GM06990 (cell line): ENCODE measurements around the gene HECW1.

ENCODE experiments used
- DNase-seq: peaks from one replicate; pipeline ENCODE4 v3.0.0-alpha.2; 2011; ENCODE audit not compliant: insufficient read length; ENCODE audit errors: extremely low read depth
- H3K27me3 ChIP-seq: replicated peaks from 2 replicates; pipeline ENCODE4 v1.6.0; 2011; ENCODE audit warnings: low read length; ENCODE audit not compliant: control insufficient read depth, insufficient read depth
- H3K36me3 ChIP-seq: 2 replicates; pipeline ENCODE4 v1.5.1; 2011; ENCODE audit warnings: low read length; ENCODE audit not compliant: control insufficient read depth, insufficient read depth
- H3K4me3 ChIP-seq: replicated peaks from 2 replicates; pipeline ENCODE4 v1.5.1; 2011; ENCODE audit warnings: low read depth, mild to moderate bottlenecking, control low read depth, low read length
- TF ChIP-seq, protein P1 (sequence below): IDR thresholded peaks from 2 replicates; pipeline ENCODE4 v1.5.1; 2011; ENCODE audit warnings: low read length, control low read depth, mild to moderate bottlenecking, inconsistent platforms; ENCODE audit not compliant: insufficient read depth, poor library complexity, severe bottlenecking

Gene HECW1

DNA sequence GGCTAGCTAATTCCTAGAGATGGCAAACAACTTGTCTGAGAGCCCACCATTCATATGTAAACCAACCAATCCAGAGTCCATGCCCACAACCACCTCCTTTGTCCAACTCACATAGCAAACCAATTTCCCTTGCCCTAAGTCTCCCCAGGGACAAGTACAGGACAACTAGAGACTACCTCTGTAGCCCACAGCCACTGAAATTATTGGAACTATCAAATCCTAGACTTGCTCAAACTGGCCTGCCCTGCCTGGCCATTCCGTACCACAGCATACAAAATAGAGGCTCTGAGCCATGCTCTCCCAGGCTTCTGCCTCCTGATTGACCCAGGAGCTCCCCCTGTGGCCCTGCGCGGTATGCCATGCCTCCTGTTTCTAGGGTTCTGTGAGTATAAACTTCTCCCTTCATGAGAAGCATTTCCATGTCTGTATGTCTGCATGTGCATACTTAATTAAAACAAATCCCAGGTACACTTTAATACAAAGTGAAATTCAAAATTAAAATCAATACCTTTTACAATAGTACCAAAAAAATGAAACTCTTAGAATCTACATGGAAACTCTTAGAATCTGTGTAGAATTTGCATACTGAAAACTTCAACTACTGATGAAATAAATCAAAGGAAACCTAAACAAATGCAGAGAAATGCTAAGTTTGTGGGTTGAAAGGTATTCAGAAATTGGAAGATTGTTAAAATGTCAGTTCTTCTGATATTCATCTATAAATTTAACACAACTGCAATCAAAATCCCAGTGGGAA, 4.0 kb upstream of the HECW1 start:
- TF ChIP-seq, protein P1, sequence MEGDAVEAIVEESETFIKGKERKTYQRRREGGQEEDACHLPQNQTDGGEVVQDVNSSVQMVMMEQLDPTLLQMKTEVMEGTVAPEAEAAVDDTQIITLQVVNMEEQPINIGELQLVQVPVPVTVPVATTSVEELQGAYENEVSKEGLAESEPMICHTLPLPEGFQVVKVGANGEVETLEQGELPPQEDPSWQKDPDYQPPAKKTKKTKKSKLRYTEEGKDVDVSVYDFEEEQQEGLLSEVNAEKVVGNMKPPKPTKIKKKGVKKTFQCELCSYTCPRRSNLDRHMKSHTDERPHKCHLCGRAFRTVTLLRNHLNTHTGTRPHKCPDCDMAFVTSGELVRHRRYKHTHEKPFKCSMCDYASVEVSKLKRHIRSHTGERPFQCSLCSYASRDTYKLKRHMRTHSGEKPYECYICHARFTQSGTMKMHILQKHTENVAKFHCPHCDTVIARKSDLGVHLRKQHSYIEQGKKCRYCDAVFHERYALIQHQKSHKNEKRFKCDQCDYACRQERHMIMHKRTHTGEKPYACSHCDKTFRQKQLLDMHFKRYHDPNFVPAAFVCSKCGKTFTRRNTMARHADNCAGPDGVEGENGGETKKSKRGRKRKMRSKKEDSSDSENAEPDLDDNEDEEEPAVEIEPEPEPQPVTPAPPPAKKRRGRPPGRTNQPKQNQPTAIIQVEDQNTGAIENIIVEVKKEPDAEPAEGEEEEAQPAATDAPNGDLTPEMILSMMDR = peak; percentile 97
- Histone ChIP-seq H3K36me3 (no peaks in the 10 kb centered on the region), H3K27me3 (no peaks in the 10 kb centered on the region; the same call in 1 of the 2 replicates), H3K4me3 (no peak overlapping the region)
- peak; percentile 49 for DNase-seq

- no peaks in the 10 kb centered on the region for H3K36me3 ChIP-seq
- DNase-seq = peak; percentile 35
- TF ChIP-seq, protein P1 = no peak
- no peaks in the 10 kb centered on the region; the same call in 1 of the 2 replicates for H3K27me3 ChIP-seq
- H3K4me3 ChIP-seq = no peak overlapping the region
Measured at GRCh38 chr7:43110791-43111535, 1.5 kb upstream of the HECW1 start.

GRCh38 chr7:43111630-43112458, 603 bp upstream of the HECW1 start:
- TF ChIP-seq, protein P1 = no peak
- no peak overlapping the region for H3K4me3 ChIP-seq
- H3K36me3 ChIP-seq = no peaks in the 10 kb centered on the region
- H3K27me3 ChIP-seq = no peaks in the 10 kb centered on the region; the same call in 1 of the 2 replicates
- no peak for DNase-seq

DNA sequence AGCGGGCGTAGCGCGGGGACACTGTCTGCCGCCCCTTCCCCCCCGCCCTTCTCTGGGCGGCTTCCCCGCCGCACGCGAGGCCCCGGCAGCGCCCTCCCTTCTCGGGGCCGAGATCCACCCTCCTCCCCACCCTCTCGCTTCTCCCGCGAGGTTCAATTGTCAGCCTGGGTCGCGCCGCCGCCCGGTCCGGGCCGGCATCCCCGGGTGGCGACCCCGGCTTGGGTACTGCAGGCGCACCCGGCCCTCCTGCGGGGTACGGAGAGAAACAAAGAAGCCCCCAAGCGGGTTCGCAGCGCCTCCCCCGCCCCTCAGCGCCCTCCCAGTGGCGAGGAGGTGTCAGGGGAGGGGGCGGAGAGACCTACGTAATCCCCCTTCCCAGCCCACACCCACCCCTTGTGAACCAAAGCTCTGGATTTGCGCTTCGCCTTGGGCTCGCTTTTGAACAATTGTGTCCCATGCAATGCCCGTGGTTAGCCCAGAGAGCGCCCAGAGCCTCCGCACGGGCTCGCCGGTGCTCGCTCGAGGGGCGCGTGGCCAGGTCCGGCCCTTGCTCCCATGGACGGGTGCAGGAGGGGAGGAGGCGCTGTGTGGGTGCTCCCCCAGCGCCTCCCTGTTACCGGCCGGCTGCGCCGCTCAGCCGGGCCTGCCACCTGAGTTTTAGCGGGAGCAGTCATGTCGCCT, 634 bp downstream of the HECW1 start:
- TF ChIP-seq, protein P1 = no peak
- Histone ChIP-seq H3K27me3 (no peaks in the 10 kb centered on the region; the same call in 1 of the 2 replicates), H3K4me3 (peak overlapping the region; percentile 53), H3K36me3 (no peaks in the 10 kb centered on the region)
- peak; percentile 59 for DNase-seq
